ENCODE data around the gene SIPA1L3.

DNA sequence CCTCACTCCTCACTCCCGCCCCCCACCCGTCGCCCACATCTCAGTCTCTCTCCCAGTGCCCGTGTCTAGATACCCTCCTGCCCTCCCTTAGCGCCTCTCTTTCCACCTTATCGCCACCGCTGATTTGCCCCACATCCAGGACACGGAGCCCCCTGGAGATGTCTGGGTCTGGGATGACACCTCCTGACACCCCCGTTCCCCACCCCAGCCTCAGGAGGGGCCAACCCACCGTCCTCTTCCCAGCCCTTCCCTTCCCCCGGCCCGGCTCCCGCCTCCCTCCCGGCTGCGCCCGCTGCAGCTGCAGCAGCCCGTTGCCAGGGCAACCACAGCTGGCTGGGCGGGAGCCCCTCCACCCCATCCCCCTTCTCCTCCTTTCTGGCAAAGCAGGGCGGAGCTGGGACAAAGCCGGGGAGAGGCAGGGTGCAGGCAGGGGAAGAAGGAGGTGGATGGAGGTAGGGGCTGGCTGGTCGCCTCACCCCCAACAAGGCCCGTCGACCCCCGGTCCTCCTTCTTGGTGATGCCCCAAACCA is 303.5 kb downstream of the SIPA1L3 start:
- TF ChIP-seq CTCF (IDR thresholded peaks at IDR 0.05; ENCODE audit: insufficient read depth, low read depth, low read length): no peak
- no peak for TF ChIP-seq EZH2 (IDR thresholded peaks at IDR 0.05; ENCODE audit: insufficient read depth, low read length)
